Measurements from ENCODE around the gene FSCN2.

FSCN2 gene

DNA sequence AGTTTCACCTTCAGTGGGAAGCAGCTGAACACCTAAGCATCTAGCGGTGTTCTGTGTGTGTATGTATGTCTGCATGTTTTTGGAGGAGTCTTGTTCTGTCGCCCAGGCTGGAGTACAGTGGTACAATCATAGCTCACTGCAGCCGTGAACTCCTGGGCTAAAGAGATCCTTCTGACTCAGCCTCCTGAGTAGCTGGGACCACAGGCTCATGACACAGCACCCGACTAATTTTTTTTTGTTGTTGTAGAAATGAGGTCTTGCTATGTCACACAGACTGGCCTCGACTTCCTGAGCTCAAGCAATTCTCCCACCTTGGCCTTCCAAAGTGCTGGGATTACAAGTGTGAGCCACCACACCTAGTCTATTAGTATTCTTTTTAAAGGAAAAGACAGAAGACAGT lies 54.2 kb downstream of the FSCN2 start:
- H3K27ac ChIP-seq = no peak overlapping the region
- TF ChIP-seq, protein P1, sequence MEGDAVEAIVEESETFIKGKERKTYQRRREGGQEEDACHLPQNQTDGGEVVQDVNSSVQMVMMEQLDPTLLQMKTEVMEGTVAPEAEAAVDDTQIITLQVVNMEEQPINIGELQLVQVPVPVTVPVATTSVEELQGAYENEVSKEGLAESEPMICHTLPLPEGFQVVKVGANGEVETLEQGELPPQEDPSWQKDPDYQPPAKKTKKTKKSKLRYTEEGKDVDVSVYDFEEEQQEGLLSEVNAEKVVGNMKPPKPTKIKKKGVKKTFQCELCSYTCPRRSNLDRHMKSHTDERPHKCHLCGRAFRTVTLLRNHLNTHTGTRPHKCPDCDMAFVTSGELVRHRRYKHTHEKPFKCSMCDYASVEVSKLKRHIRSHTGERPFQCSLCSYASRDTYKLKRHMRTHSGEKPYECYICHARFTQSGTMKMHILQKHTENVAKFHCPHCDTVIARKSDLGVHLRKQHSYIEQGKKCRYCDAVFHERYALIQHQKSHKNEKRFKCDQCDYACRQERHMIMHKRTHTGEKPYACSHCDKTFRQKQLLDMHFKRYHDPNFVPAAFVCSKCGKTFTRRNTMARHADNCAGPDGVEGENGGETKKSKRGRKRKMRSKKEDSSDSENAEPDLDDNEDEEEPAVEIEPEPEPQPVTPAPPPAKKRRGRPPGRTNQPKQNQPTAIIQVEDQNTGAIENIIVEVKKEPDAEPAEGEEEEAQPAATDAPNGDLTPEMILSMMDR (conservative IDR thresholded peaks at IDR 0.05) = no peak

DNA sequence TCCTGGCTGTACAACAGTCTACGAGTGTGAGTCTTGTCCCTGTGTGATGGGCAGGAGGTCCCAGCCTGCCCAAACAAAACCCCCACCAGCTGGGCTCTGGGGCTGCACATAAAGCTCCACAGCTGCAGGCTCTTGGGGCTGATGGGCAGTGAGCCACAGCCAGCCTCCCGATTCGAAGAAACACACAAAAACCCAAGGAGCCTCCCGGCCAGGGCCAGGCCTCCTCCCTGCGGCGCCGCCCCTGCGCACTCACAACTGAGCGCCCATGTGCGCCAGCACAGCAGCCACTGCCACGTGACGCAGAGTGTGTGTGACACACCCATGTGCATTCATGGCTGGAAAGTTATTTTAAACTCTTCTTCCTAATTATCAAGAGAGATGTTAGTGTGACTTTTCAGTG lies 54.6 kb downstream of the FSCN2 start:
- H3K27ac ChIP-seq = no peak overlapping the region
- TF ChIP-seq, protein P1 (conservative IDR thresholded peaks at IDR 0.05) = no peak

DNA sequence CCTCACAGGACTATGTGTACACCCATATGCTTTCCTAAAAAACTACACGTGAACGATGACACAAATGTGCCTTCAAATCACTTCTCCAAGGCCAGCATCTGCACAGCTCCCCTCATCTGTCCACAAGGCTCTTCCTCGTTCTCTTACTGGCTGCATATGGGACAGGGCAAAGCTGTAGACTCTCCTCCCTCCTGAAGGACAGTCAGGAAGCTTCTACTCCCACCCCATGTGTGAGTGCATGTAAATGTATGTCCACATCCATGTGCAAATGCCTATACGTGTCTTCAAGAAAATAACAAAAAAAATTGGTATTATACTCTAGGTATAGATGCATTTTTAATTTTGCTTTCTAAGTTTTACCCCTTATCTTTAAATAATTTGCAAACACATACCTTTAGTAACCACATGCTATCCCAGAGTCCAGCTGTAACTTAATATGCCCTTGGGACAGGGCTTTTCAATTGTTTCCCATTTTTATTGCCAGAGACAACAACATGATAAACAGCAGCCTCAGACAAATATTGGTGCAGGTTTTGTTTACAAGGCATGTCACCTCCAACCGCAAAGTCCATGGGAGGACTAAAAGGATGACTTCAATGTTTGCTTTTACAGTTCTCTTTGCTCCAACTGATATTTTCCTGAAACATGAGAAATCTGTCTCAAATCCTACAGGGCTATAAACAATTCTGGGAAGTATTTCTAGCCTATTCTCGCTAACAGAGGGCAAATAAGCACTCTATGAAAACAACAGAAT lies 55.6 kb downstream of the FSCN2 start:
- TF ChIP-seq, protein P1 (conservative IDR thresholded peaks at IDR 0.05) = no peak
- peak overlapping the region; percentile 52 for H3K27ac ChIP-seq

DNA sequence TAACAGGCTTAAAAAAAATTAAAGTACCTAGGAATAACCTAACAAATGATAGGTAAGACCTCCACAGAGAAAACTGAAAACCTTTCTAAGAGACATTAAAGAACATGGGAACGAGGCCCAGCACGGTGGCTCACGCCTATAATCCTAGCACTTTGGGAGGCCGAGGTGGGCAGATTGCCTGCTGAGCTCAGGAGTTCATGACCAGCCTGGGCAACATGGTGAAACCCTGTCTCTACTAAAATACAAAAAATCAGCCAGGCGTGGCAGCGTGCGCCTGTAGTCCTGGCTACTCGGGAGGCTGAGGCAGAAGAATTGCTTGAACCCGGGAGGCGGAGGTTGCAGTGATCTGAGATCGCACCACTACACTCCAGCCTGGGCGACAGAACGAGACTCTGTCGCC lies 56.6 kb downstream of the FSCN2 start:
- peak overlapping the region; percentile 52 for H3K27ac ChIP-seq

DNA sequence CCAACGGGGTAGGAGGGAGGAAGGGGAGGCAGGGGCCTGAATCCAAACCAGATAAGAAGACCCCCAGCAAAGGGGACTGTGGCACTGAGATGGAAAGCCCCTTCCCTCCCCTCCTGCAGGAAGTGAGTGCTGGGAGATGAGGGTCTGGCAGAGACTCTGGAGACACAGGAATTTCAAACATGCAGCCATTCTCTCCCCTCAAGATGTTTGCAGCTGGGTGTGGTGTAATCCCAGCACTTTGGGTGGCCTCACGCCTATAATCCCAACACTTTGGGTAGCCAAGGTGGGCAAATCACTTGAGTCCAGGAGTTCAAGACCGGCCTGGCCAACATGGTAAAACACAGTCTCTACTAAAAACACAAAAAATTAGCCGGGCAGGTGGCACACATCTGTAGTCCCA lies 57.9 kb downstream of the FSCN2 start:
- no peak overlapping the region for H3K27ac ChIP-seq
- TF ChIP-seq, protein P1 (conservative IDR thresholded peaks at IDR 0.05) = no peak
